Measurements from ENCODE around the gene EFNA1. TPM values are rescaled to one million over a fixed set of nuclear protein-coding genes. Genes with fewer than 3 reads are reported as not detected.

The EFNA1 gene
- total RNA-seq, 1 experiment from 2014 or later = 6.5 TPM

DNA sequence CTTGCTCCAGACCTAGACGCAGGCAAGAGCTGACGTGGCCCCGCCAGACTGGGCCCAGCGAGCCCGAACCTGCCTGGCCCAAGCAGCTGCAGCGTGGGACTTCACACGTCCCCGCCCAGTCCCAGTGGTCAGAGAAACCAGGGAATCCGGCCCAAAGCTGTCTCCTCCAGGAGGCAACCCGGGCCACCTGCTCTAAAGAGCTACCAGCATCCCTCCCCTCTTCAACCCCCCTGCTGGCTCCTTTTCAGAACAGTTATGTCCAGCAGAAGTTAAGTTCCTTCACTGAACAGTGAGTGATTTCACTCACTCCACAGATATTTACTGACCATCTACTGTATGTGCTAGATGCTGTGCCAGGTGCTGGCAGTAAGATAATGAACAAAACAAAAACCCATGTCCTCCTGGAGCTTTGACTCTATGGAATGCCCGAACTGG, 2.1 kb upstream of the EFNA1 start (continued):
- TF ChIP-seq ESRRA (CRISPR knock-in tag; IDR thresholded peaks at IDR 0.05; ENCODE audit: borderline replicate concordance) = no peak
- TF ChIP-seq, protein P1, sequence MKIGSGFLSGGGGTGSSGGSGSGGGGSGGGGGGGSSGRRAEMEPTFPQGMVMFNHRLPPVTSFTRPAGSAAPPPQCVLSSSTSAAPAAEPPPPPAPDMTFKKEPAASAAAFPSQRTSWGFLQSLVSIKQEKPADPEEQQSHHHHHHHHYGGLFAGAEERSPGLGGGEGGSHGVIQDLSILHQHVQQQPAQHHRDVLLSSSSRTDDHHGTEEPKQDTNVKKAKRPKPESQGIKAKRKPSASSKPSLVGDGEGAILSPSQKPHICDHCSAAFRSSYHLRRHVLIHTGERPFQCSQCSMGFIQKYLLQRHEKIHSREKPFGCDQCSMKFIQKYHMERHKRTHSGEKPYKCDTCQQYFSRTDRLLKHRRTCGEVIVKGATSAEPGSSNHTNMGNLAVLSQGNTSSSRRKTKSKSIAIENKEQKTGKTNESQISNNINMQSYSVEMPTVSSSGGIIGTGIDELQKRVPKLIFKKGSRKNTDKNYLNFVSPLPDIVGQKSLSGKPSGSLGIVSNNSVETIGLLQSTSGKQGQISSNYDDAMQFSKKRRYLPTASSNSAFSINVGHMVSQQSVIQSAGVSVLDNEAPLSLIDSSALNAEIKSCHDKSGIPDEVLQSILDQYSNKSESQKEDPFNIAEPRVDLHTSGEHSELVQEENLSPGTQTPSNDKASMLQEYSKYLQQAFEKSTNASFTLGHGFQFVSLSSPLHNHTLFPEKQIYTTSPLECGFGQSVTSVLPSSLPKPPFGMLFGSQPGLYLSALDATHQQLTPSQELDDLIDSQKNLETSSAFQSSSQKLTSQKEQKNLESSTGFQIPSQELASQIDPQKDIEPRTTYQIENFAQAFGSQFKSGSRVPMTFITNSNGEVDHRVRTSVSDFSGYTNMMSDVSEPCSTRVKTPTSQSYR (CRISPR knock-in tag; IDR thresholded peaks at IDR 0.05) = no peak
- TF ChIP-seq GABPB1 (CRISPR knock-in tag; IDR thresholded peaks at IDR 0.05) = no peak
- no peak for TF ChIP-seq TEAD4 (CRISPR knock-in tag; IDR thresholded peaks at IDR 0.05)
- TF ChIP-seq, protein P2, sequence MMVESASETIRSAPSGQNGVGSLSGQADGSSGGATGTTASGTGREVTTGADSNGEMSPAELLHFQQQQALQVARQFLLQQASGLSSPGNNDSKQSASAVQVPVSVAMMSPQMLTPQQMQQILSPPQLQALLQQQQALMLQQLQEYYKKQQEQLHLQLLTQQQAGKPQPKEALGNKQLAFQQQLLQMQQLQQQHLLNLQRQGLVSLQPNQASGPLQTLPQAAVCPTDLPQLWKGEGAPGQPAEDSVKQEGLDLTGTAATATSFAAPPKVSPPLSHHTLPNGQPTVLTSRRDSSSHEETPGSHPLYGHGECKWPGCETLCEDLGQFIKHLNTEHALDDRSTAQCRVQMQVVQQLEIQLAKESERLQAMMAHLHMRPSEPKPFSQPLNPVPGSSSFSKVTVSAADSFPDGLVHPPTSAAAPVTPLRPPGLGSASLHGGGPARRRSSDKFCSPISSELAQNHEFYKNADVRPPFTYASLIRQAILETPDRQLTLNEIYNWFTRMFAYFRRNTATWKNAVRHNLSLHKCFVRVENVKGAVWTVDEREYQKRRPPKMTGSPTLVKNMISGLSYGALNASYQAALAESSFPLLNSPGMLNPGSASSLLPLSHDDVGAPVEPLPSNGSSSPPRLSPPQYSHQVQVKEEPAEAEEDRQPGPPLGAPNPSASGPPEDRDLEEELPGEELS (CRISPR knock-in tag; IDR thresholded peaks at IDR 0.05) = no peak
- no peak for TF ChIP-seq EMX1 (CRISPR knock-in tag; IDR thresholded peaks at IDR 0.05)
- TF ChIP-seq FOXJ3 (CRISPR knock-in tag; IDR thresholded peaks at IDR 0.05; ENCODE audit: borderline replicate concordance) = no peak
- no peak for TF ChIP-seq ZNF532 (CRISPR knock-in tag; IDR thresholded peaks at IDR 0.05; ENCODE audit: borderline replicate concordance)
- TF ChIP-seq FOXK1 (CRISPR knock-in tag; IDR thresholded peaks at IDR 0.05) = no peak

GRCh38 chr1:155125946-155126555, 1.6 kb upstream of the EFNA1 start:
- ATAC-seq (peak; percentile 5; the same call in 1 of the 2 replicates), DNase-seq (ENCODE audit: low spot score) (peak; percentile 52)
- ChIA-PET POLR2A (interaction anchor here (1.0 to 1.6 kb wide), 4 partner anchors 9 to 47 kb away, joined by 4 to 5 read pairs (median 5); partner anchors contain the start of genes KRTCAP2 and SLC50A1), CTCF (interaction anchor here (0.6 to 12.9 kb wide), 16 partner anchors 9 to 567 kb away, joined by 3 to 164 read pairs (median 4); partner anchors contain the start of genes ADAM15, EFNA4, KRTCAP2 and SLC50A1)
- Mint-ChIP-seq H3K27me3 (ENCODE audit: low read depth) (peaks cover 58% of the 10 kb centered on the region), H3K27ac (no peak overlapping the region), H3K9me3 (no peaks in the 10 kb centered on the region), H3K4me3 (peak overlapping the region; percentile 90), H3K4me1 (peaks cover 53% of the 10 kb centered on the region), H3K36me3 (no peaks in the 10 kb centered on the region; the same call in 1 of the 2 replicates)
- TF ChIP-seq ZNF138 (CRISPR knock-in tag; conservative IDR thresholded peaks at IDR 0.05) (peak; percentile 83; the same call in 1 of the 2 replicates), NR2C2 (CRISPR knock-in tag; IDR thresholded peaks at IDR 0.05) (no peak), AR (CRISPR knock-in tag; IDR thresholded peaks at IDR 0.05) (no peak), ATF1 (CRISPR knock-in tag; IDR thresholded peaks at IDR 0.05) (no peak), E2F1 (CRISPR knock-in tag; IDR thresholded peaks at IDR 0.05) (no peak), OVOL2 (CRISPR knock-in tag; IDR thresholded peaks at IDR 0.05; ENCODE audit: borderline replicate concordance) (no peak), NFYB (CRISPR knock-in tag; conservative IDR thresholded peaks at IDR 0.05; ENCODE audit: low read depth) (no peak), MYBL2 (CRISPR knock-in tag; IDR thresholded peaks at IDR 0.05) (peak; percentile 68), SOX15 (CRISPR knock-in tag; IDR thresholded peaks at IDR 0.05) (no peak)
- TF ChIP-seq, protein P3, sequence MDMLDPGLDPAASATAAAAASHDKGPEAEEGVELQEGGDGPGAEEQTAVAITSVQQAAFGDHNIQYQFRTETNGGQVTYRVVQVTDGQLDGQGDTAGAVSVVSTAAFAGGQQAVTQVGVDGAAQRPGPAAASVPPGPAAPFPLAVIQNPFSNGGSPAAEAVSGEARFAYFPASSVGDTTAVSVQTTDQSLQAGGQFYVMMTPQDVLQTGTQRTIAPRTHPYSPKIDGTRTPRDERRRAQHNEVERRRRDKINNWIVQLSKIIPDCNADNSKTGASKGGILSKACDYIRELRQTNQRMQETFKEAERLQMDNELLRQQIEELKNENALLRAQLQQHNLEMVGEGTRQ (CRISPR knock-in tag; IDR thresholded peaks at IDR 0.05) = no peak; the same call in 1 of the 2 replicates
- TF ChIP-seq, protein P2 (CRISPR knock-in tag; IDR thresholded peaks at IDR 0.05) = peak; percentile 73

Measured in WTC11 (cell line).